Measurements from ENCODE around the gene KLHL17.

The KLHL17 gene

DNA sequence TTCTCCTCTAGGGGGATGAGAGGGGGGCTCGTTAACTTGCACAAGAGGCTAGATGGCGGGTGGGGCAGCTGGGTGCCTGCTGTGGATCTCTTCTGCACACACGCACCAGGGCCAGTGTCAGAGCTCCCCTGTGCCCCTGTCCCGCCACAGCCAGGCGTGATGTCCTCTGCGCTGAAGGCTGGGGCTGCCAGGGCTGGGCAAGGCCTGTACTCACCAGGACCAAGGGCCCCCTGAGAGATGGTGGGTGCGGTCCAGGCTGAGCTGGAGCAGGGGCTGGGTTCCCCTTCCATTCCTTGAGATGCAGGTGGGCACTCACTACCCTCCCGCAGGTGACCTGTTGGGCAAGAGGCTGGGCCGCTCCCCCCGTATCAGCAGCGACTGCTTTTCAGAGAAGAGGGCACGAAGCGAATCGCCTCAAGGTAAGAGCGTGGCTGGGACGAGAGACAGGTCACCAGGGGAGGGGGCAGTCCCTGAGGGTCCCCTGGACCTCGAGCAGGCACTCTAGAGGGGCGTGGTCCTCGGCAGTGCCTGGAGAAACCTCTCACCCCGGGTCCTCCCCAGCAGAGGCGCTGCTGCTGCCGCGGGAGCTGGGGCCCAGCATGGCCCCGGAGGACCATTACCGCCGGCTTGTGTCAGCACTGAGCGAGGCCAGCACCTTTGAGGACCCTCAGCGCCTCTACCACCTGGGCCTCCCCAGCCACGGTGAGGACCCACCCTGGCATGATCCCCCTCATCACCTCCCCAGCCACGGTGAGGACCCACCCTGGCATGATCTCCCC is 21.5 kb upstream of the KLHL17 start:
- DNase-seq (ENCODE audit: low spot score), result no peak
- Histone ChIP-seq H3K4me3 (no peak overlapping the region), H3K27ac (no peak overlapping the region)
- TF ChIP-seq, protein P1, sequence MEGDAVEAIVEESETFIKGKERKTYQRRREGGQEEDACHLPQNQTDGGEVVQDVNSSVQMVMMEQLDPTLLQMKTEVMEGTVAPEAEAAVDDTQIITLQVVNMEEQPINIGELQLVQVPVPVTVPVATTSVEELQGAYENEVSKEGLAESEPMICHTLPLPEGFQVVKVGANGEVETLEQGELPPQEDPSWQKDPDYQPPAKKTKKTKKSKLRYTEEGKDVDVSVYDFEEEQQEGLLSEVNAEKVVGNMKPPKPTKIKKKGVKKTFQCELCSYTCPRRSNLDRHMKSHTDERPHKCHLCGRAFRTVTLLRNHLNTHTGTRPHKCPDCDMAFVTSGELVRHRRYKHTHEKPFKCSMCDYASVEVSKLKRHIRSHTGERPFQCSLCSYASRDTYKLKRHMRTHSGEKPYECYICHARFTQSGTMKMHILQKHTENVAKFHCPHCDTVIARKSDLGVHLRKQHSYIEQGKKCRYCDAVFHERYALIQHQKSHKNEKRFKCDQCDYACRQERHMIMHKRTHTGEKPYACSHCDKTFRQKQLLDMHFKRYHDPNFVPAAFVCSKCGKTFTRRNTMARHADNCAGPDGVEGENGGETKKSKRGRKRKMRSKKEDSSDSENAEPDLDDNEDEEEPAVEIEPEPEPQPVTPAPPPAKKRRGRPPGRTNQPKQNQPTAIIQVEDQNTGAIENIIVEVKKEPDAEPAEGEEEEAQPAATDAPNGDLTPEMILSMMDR (IDR thresholded peaks at IDR 0.05), result no peak

DNA sequence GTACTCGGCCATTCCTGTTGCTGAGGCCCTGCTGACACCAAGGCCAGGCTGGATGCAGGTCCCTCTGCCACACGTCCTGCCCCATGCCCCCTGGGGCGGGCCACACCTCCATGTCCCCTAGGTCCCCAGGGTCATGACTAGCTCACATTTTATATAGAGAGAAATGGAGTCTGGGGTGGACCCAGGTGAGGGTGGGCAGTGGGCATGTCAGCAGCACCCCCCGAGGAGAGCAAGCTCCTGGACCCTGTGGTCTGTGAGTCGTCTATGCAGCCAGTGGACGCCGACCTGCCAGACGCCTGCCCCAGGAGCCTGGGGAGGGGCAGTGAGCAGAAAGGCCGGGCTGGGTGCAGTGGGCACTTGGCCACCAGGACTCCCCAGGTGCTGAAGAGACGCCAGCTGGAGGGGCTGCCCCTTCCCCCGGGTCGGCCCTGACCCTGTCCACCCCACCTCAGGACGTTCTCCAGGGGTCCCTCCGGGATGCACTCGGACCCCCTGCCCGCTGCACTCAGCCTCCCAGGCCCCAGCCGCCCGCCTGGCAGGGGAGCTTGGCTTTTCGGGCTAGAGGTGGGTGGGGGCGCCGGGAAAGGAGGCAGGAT is 20.8 kb upstream of the KLHL17 start:
- DNase-seq (ENCODE audit: low spot score), result no peak
- peak overlapping the region; percentile 74 for H3K4me3 ChIP-seq
- TF ChIP-seq, protein P1 (IDR thresholded peaks at IDR 0.05), result no peak
- H3K27ac ChIP-seq, result peak overlapping the region in 1 of 2 donors; percentile 77

DNA sequence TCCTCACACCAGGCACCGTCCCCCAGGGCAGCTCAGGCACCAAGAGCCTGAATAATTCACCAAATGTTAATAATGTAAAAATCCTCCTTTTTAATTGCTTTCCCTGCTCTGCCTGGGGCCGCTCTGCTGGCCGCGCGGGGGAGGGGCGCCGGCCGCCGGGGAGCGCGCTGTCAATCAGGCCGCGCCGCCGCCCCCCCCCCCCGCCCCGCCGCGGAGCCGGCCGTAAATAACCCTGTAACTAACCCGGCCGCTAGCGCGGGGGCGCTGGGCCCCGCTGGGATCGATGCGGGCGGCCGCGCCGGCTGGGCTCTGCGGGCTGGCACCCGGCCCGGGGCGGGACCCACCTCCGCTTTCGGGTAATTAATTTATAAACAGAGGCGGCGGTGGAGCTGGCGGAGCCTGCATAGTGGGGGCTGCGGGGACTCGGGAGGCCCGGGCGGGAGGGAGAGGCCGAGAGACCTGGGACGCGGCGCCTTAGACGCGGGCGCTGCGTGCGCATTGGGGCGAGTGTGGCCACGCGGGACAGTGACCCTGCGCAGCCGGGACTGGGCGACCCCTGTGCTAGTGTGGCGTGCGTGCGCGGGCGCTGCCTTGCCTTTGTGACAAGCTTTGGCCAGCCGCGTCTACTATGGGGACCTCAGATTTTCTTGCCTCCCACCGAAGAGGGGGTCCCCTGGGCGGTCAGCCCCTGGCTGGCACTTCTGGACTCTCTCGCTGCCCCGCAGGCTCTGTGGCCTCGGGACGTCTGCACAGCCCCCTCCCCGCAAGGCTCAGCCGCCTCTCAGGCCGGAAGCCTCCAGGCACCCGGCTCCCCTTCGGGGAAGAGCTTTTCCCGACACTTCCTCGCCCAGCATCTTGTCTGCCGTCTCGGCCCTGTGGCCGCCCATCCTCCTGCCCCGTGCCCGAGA is 20.0 kb upstream of the KLHL17 start:
- H3K4me3 ChIP-seq, result peak overlapping the region; percentile 74
- no peak for DNase-seq (ENCODE audit: low spot score)
- TF ChIP-seq, protein P1 (IDR thresholded peaks at IDR 0.05), result no peak
- peak overlapping the region in 1 of 2 donors; percentile 77 for H3K27ac ChIP-seq

DNA sequence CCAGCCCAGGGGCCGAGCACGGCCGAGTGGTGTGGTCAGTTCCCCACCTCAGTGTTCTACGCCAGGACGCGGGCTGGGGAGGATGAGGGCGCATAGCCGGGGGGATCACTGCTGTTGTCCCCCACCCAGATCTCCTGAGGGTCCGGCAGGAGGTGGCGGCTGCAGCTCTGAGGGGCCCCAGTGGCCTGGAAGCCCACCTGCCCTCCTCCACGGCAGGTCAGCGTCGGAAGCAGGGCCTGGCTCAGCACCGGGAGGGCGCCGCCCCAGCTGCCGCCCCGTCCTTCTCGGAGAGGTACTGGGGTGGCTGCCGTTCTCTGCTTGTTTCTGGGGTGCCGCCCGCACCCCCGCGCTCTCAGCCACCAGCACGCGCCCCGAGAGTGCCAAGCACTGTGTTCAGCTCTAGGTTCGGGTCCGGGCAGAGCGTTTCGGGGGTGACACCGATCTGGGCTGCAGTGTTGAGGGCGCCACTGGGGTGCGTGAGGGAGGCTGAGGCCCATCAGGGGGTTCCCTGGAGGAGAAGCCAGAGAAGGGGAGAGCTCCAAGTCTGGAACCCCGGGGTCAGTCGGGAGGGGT is 19.3 kb upstream of the KLHL17 start:
- TF ChIP-seq, protein P1 (IDR thresholded peaks at IDR 0.05), result no peak
- H3K4me3 ChIP-seq, result peak overlapping the region; percentile 74
- DNase-seq (ENCODE audit: low spot score), result no peak
- peak overlapping the region in 1 of 2 donors; percentile 77 for H3K27ac ChIP-seq

DNA sequence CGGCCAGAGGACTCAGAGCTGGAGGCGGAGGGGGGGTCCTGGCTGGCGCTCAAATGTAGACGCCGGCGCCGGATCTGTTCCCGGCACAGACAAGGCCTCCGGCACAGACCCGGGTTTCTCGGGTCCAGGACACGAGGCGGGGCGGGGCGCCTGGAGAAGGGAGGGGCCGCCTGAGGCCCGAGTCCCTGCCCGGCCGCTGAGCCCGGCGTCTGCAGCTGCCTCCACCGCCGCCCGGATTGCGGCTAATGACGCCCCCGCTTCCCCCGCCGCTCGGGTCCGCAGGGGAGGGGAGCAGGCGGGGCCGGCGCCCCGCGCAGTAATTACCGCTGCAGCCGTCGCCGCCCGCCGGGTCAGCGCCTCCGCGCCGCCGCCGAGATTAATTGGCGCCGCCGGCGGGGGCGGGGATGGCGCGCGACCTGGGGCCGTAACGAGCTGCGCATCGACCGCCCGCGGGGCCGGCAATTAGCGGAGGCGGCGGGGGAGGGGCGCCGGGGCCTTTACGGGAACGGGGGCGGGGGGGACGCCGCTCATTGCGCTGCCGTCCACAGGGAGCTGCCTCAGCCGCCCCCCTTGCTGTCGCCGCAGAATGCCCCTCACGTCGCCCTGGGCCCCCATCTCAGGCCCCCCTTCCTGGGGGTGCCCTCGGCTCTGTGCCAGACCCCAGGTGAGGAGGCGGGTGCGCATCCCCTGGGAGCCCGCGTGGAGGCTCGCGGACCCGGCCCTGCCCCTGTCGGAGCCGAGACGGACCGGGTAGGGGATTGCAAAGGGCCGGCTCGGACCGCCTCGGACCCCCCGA is 18.6 kb upstream of the KLHL17 start:
- Histone ChIP-seq H3K27ac (peak overlapping the region in 1 of 2 donors; percentile 77), H3K4me3 (peak overlapping the region; percentile 74)
- peak; percentile 86 for DNase-seq (ENCODE audit: low spot score)
- TF ChIP-seq, protein P1 (IDR thresholded peaks at IDR 0.05), result no peak

DNA sequence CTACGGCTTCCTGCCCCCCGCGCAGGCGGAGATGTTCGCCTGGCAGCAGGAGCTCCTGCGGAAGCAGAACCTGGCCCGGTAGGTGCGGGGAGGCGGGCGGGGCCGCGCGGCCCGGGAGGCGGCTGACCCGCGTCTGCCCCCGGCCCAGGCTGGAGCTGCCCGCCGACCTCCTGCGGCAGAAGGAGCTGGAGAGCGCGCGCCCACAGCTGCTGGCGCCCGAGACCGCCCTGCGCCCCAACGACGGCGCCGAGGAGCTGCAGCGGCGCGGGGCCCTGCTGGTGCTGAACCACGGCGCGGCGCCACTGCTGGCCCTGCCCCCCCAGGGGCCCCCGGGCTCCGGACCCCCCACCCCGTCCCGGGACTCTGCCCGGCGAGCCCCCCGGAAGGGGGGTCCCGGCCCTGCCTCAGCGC is 18.0 kb upstream of the KLHL17 start:
- H3K4me3 ChIP-seq, result peak overlapping the region; percentile 74
- DNase-seq (ENCODE audit: low spot score), result no peak
- TF ChIP-seq, protein P1 (IDR thresholded peaks at IDR 0.05), result no peak
- H3K27ac ChIP-seq, result peak overlapping the region in 1 of 2 donors; percentile 77

Measured in coronary artery (tissue), 2 donors.